Heart left ventricle (tissue), 16 donors: ENCODE results near the gene COL1A1. TPM values are rescaled to one million over a fixed set of nuclear protein-coding genes. Genes with fewer than 3 reads are reported as not detected.

Experiments
- ATAC-seq, 4 donors: fragments of 200-7000 bp; cut with Tn5 transposase; one replicate each; pipeline ENCODE4 v1.9.1; 2020 to 2022; ENCODE audit warnings: moderate library complexity in 4 of 4, mild to moderate bottlenecking in 3 of 4, moderate number of reproducible peaks in 1 of 4
- DNase-seq, 5 donors: peaks; one replicate each; pipeline ENCODE4 v3.0.0-alpha.2; 2020
- H3K27ac ChIP-seq, 12 donors: fragments of 200-600 bp; sonication (generic) in 4 of 12; one replicate each; pipeline versions ENCODE4 v1.5.0 to v1.8.0; 2016 to 2022; ENCODE audit warnings: mild to moderate bottlenecking in 2 of 12
- H3K27me3 ChIP-seq, 9 donors: fragments of 200-600 bp; sonication (generic) in 2 of 9; one replicate each; pipeline versions ENCODE4 v1.5.1 to v1.8.0; 2016 to 2022; ENCODE audit warnings: mild to moderate bottlenecking in 3 of 9
- H3K36me3 ChIP-seq, 9 donors: fragments of 200-600 bp; sonication (generic) in 2 of 9; one replicate each; pipeline versions ENCODE4 v1.5.0 to v1.8.0; 2018 to 2022; ENCODE audit warnings: mild to moderate bottlenecking in 2 of 9
- H3K4me1 ChIP-seq, 12 donors: fragments of 200-600 bp; sonication (generic) in 4 of 12; one replicate each; pipeline versions ENCODE4 v1.5.0 to v1.8.0; 2016 to 2022; ENCODE audit warnings: mild to moderate bottlenecking in 3 of 12
- H3K4me3 ChIP-seq, 12 donors: fragments of 200-600 bp; sonication (generic) in 4 of 12; one replicate each; pipeline versions ENCODE4 v1.5.0 to v1.8.0; 2017 to 2022; ENCODE audit warnings: mild to moderate bottlenecking in 9 of 12, moderate library complexity in 4 of 12
- H3K9me3 ChIP-seq, 12 donors: fragments of 200-600 bp; sonication (generic) in 4 of 12; one replicate each; pipeline versions ENCODE4 v1.5.0 to v1.8.0; 2016 to 2022; ENCODE audit warnings: mild to moderate bottlenecking in 1 of 12
- POLR2A ChIP-seq, 2 donors: fragments of 450-650 bp; IDR thresholded peaks; one replicate each; pipeline ENCODE4 v1.6.1; 2017; ENCODE audit warnings: antibody characterized with exemption in 2 of 2, mild to moderate bottlenecking in 2 of 2, moderate library complexity in 2 of 2
- WGBS, 4 donors: extraction: QIAGEN DNeasy Blood & Tissue Kit in 2 of 4; methylation state at CpG; one replicate each; pipeline versions ENCODE4 v1.1.5 to v1.1.7; 2013 to 2018; 5-methylcytosine and 5-hydroxymethylcytosine counted together
- intact Hi-C, 10 donors: fragments of 100-400 bp; cut with DNase I; formaldehyde crosslinking; loops; one replicate each; pipeline versions ENCODE4 v1.11.1 to v1.14.2; 2022
- polyA plus RNA-seq, 2 donors: library from polyadenylated mRNA; stranded (reverse); fragments of 200-250 nt; gene quantifications; one replicate each; pipeline ENCODE4 v1.2.3, GENCODE V29; 2013
- total RNA-seq, 9 donors: library from RNA; depleted of rRNA in 2 of 9; stranded (reverse); fragments of >200 nt in 2 of 9; fragmentation: NEBNext Ultra II Directional in 3 of 9; extraction: Animal tissue kit (Norgen Biotek cat#: 25700) in 3 of 9; gene quantifications; one replicate each; pipeline versions ENCODE4 v1.1.0 to v1.2.4, GENCODE V29; 2016 to 2023
- TF ChIP-seq, protein P1 (sequence below), 12 donors: fragments of 200-600 bp; sonication (generic) in 4 of 12; IDR thresholded peaks; one replicate each; pipeline versions ENCODE4 v1.5.0 to v1.8.0; 2018 to 2022; ENCODE audit warnings: antibody characterized with exemption in 12 of 12, mild to moderate bottlenecking in 5 of 12
- donor health status: ischemic (EF 13 %, LVEDD 7.1; RV severe dilation, severe dysfunction).
- donor health status: healthy with polysubstance abuse.
- donor health status: DM: no; HTN: yes; CAD: no.
- donor health status: DM: no; HTN: no; CAD: no.
- donor health status: ischemic (EF 25% LVEDD 6.9; RV normal size, moderate dysfunction).
- donor health status: ischemic (EF 25% LVEDD 5.7; RV mildly dilated, moderate dysfunction).
- donor health status: healthy.
- donor health status: DM: yes; HTN: yes; CAD: no.
- donor health status: ischemic (EF 35%, LVEDD 5.7; RV mildly dilated, moderate dysfunction).
- donor health status: nonischemic (EF 11% LVEDD 7.7; RV severe dilation, severe dysfunction).
- donor health status: DM: yes; HTN: yes; CAD: no.
- donor health status: PGD.
- donor health status: ischemic (EF 29% LVEDD 5.4; RV normal size, mild dysfunction).
- donor health status: nonischemic (EF 23%, LVEDD 6.1; RV moderate dilation, normal function).

COL1A1 gene
- total and polyA plus RNA-seq, 11 donors, result 10.2 to 897 (median 55.4) TPM

DNA sequence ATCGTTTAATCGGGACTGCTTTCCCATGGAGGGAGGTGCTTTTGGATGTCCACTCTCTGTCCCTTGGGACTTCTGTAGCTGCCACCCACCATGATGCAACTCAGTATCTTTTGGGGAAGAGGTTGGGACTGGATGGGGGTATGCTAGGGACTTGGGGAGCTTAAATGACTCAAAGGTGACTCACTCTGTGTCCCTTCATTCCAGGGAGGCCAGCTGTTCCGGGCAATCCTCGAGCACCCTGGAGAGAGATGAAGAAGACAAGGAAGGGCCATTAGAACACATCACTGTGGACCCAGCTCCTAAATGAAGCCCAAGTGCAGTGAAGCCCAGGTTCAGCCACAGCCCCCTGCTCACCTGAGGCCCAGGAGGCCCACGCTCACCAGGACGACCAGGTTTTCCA is 4.6 kb downstream of the COL1A1 start:
- DNase-seq (no peak), ATAC-seq (no peak)
- Histone ChIP-seq H3K27me3 (peaks cover 0 to 20% (median 10%) of the 10 kb centered on the region in 9 donors), H3K9me3 (no peaks in the 10 kb centered on the region), H3K27ac (peak overlapping the region in 5 of 12 donors; percentile 11 to 95 (median 46)), H3K36me3 (peaks cover 0 to 79% (median 59%) of the 10 kb centered on the region in 9 donors), H3K4me3 (no peak overlapping the region), H3K4me1 (peaks cover 0 to 48% (median 16%) of the 10 kb centered on the region in 12 donors)
- intact Hi-C loops, result no loop called here
- no peak for TF ChIP-seq POLR2A (IDR thresholded peaks at IDR 0.05)
- TF ChIP-seq, protein P1, sequence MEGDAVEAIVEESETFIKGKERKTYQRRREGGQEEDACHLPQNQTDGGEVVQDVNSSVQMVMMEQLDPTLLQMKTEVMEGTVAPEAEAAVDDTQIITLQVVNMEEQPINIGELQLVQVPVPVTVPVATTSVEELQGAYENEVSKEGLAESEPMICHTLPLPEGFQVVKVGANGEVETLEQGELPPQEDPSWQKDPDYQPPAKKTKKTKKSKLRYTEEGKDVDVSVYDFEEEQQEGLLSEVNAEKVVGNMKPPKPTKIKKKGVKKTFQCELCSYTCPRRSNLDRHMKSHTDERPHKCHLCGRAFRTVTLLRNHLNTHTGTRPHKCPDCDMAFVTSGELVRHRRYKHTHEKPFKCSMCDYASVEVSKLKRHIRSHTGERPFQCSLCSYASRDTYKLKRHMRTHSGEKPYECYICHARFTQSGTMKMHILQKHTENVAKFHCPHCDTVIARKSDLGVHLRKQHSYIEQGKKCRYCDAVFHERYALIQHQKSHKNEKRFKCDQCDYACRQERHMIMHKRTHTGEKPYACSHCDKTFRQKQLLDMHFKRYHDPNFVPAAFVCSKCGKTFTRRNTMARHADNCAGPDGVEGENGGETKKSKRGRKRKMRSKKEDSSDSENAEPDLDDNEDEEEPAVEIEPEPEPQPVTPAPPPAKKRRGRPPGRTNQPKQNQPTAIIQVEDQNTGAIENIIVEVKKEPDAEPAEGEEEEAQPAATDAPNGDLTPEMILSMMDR (IDR thresholded peaks at IDR 0.05), result no peak
- WGBS, 4 donors, result 66 to 79% (median 69%) methylated on average over 6 of the region's 6 CpGs

DNA sequence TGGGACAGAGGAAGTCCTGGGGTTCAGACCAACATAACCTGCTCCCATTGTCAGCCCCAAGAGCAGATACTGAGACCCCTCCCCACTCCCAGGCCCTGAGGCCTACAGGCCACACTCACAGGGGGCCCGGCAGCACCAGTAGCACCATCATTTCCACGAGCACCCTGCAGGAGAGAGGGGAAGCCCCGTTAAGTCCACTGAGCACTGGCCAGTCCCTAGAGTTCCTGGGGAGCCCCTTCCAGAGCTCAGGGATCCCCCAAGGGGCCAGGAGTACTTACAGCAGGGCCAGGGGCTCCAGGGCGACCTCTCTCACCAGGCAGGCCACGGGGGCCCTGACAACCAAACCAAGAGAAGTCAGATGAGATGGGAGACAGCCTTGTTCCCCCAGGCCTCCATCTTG is 5.4 kb downstream of the COL1A1 start:
- WGBS, 4 donors, result 72 to 81% (median 76%) methylated on average over 5 of the region's 5 CpGs
- H3K4me1 ChIP-seq, result peaks cover 0 to 48% (median 16%) of the 10 kb centered on the region in 12 donors
- intact Hi-C loops, result no loop called here
- ATAC-seq (no peak), DNase-seq (no peak)
- no peak overlapping the region for H3K4me3 ChIP-seq
- H3K36me3 ChIP-seq, result peaks cover 0 to 87% (median 67%) of the 10 kb centered on the region in 9 donors
- TF ChIP-seq, protein P1 (IDR thresholded peaks at IDR 0.05), result no peak
- TF ChIP-seq POLR2A (IDR thresholded peaks at IDR 0.05), result no peak
- H3K9me3 ChIP-seq, result no peaks in the 10 kb centered on the region
- peaks cover 0 to 12% (median 2%) of the 10 kb centered on the region in 9 donors for H3K27me3 ChIP-seq
- peak overlapping the region in 4 of 12 donors; percentile 34 to 95 (median 68) for H3K27ac ChIP-seq

DNA sequence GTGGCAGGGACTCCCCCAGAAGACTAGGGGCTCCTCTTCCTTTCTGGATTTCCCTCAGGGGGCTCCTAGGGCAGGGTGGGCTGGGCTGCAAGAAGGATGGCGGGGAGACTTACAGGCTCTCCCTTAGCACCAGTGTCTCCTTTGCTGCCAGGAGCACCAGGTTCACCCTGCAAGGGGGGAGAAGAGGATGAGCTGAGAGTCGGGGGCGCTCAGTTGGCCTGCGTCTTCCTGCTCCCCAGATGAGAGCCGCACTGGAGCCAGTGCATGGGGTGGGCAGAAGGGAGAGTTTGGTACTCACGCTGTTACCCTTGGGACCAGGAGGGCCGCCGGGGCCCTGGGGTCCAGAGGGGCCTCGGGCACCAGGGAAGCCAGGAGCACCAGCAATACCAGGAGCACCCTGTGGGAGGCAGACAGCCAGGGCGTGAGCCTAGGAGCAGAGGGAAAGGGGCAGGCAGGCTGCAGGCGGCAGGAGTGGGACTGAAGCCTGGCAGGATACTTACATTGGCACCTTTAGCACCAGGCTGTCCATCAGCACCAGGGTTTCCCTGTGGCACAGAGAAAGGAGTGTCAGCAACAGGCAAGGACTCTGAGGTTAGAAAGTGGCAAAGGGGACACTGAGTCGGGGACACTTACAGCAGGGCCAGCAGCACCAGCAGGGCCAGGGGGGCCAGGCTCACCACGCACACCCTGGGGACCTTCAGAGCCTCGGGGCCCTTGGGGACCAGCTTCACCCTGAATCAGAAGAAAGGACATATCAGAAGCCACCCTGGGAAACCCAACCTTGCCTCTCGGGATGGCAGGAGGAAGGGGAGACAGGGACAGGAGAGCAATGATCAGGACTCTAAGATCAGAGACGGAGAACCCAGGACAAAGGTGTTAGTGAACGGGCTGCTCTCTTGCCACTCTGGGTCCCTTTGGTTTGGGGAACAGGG is 6.2 kb downstream of the COL1A1 start:
- intact Hi-C loops, result no loop called here
- WGBS, 4 donors, result 66 to 82% (median 80%) methylated on average over 11 to 17 of the region's 17 CpGs
- Histone ChIP-seq H3K4me3 (no peak overlapping the region), H3K9me3 (no peaks in the 10 kb centered on the region), H3K36me3 (peaks cover 0 to 95% (median 75%) of the 10 kb centered on the region in 9 donors), H3K27me3 (peaks cover 0 to 8% (median 0%) of the 10 kb centered on the region in 9 donors), H3K4me1 (peaks cover 0 to 48% (median 11%) of the 10 kb centered on the region in 12 donors), H3K27ac (peak overlapping the region in 4 of 12 donors; percentile 8 to 95 (median 68))
- peak in 1 of 5 donors; percentile 28 for DNase-seq
- ATAC-seq, result no peak
- TF ChIP-seq, protein P1 (IDR thresholded peaks at IDR 0.05), result no peak
- TF ChIP-seq POLR2A (IDR thresholded peaks at IDR 0.05), result no peak
